Vagina (tissue), 2 donors: ENCODE results near the gene MTA3. TPM values are rescaled to one million over a fixed set of nuclear protein-coding genes. Genes with fewer than 3 reads are reported as not detected.

ENCODE experiments used
- DNase-seq, 2 donors: peaks; one replicate each; pipeline ENCODE4 v3.0.0-alpha.2; 2017; ENCODE audit errors: extremely low spot score in 2 of 2
- H3K27ac ChIP-seq: fragments of 200-600 bp; sonication (generic); one replicate; pipeline ENCODE4 v1.5.1; 2019
- H3K27me3 ChIP-seq: fragments of 200-600 bp; sonication (generic); one replicate; pipeline ENCODE4 v1.5.1; 2019
- H3K36me3 ChIP-seq, 2 donors: fragments of 200-600 bp; sonication (generic); one replicate each; pipeline ENCODE4 v1.5.1; 2017 to 2019
- H3K4me1 ChIP-seq: fragments of 200-600 bp; sonication (generic); one replicate; pipeline ENCODE4 v1.5.1; 2019
- H3K4me3 ChIP-seq, 2 donors: fragments of 200-600 bp; sonication (generic); 1 replicate in 1 of 2; 2 replicates in 1 of 2; pipeline ENCODE4 v1.5.1; 2016 to 2019
- H3K9me3 ChIP-seq: fragments of 200-600 bp; sonication (generic); one replicate; pipeline ENCODE4 v1.5.1; 2019
- POLR2A ChIP-seq, 2 donors: fragments of 450-650 bp; IDR thresholded peaks; one replicate each; pipeline ENCODE4 v1.6.1; 2017; ENCODE audit warnings: antibody characterized with exemption in 2 of 2, mild to moderate bottlenecking in 2 of 2, moderate library complexity in 2 of 2
- POLR2AphosphoS5 ChIP-seq, 2 donors: sonication (generic); formaldehyde crosslinking; IDR thresholded peaks; one replicate each; pipeline ENCODE4 v1.9.0; 2017; ENCODE audit warnings: antibody characterized with exemption in 2 of 2, mild to moderate bottlenecking in 2 of 2, low read depth in 1 of 2; ENCODE audit not compliant: insufficient read depth in 1 of 2
- intact Hi-C: fragments of 100-400 bp; cut with DNase I; formaldehyde crosslinking; loops from one replicate; pipeline ENCODE4 v1.15.1; 2023
- total RNA-seq: library from RNA; depleted of rRNA; stranded (reverse); fragments of >200 nt; gene quantifications from one replicate; pipeline ENCODE4 v1.2.3, GENCODE V29; 2016
- TF ChIP-seq, protein P1 (sequence below), 3 experiments: fragments of 450-650 bp in 2 of 3; fragments of 200-600 bp in 1 of 3; sonication (generic) in 1 of 3; IDR thresholded peaks; one replicate each; pipeline ENCODE4 v1.5.1; 2017 to 2019; ENCODE audit warnings: antibody characterized with exemption in 3 of 3, mild to moderate bottlenecking in 2 of 3, moderate library complexity in 2 of 3

MTA3 gene
- total RNA-seq, 1 donor from 2014 or later = 46.7 TPM

DNA sequence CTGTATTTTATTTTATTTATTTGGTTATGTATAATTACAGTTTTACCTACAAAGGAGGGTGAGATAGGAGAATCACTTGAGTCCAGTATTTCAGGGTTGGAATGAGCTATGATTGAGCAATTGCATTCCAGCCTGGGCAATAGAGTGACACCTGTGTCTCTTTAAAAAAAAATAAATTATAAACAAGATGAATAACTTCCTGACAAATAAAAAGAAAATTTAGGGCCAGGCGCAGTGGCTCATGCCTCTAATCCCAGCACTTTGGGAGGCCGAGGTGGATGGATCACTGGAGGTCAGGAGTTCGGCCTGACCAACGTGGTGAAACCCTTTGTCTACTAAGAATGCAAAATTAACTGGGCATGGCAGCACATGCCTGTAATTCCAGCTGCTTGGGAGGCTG lies 17.3 kb downstream of the MTA3 start:
- H3K4me3 ChIP-seq = no peak overlapping the region
- H3K9me3 ChIP-seq = no peaks in the 10 kb centered on the region
- no peaks in the 10 kb centered on the region for H3K27me3 ChIP-seq
- TF ChIP-seq, protein P1, sequence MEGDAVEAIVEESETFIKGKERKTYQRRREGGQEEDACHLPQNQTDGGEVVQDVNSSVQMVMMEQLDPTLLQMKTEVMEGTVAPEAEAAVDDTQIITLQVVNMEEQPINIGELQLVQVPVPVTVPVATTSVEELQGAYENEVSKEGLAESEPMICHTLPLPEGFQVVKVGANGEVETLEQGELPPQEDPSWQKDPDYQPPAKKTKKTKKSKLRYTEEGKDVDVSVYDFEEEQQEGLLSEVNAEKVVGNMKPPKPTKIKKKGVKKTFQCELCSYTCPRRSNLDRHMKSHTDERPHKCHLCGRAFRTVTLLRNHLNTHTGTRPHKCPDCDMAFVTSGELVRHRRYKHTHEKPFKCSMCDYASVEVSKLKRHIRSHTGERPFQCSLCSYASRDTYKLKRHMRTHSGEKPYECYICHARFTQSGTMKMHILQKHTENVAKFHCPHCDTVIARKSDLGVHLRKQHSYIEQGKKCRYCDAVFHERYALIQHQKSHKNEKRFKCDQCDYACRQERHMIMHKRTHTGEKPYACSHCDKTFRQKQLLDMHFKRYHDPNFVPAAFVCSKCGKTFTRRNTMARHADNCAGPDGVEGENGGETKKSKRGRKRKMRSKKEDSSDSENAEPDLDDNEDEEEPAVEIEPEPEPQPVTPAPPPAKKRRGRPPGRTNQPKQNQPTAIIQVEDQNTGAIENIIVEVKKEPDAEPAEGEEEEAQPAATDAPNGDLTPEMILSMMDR (IDR thresholded peaks at IDR 0.05) = no peak
- TF ChIP-seq POLR2AphosphoS5 (IDR thresholded peaks at IDR 0.05; ENCODE audit: insufficient read depth in 1 of 2, low read depth in 1 of 2) = no peak
- TF ChIP-seq POLR2A (IDR thresholded peaks at IDR 0.05) = no peak
- H3K36me3 ChIP-seq = peaks cover 0 to 21% of the 10 kb centered on the region in 2 donors
- no peaks in the 10 kb centered on the region for H3K4me1 ChIP-seq
- H3K27ac ChIP-seq = no peak overlapping the region
- no peak for DNase-seq
- intact Hi-C loops = no loop called here

DNA sequence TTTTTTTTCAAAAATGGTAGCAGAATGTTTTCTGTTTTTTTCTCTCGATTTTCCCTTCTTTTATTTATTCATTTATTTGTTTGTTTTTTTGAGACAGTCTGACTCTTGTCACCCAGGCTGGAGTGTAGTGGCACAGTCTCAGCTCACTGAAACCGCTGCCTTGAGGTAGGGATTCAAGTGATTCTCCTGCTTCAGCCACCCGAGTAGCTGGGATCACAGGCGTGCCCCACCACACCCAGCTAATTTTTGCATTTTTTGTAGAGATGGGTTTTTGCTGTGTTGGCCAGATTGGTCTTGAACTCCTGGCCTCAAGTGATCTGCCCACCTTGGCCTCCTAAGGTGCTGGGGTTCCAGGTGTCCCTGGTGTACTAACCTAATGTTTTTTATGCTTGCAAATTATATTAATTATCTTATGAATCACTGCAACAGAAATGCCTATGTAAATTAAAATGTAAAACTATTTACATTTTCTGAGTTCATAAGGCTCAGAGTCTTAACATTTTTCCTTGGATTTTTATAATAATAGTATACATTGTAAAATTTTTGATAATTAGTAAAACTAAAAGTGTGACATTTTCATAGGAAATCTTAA lies 19.2 kb downstream of the MTA3 start:
- no peaks in the 10 kb centered on the region for H3K9me3 ChIP-seq
- H3K4me1 ChIP-seq = no peaks in the 10 kb centered on the region
- no peak overlapping the region for H3K4me3 ChIP-seq
- no peak overlapping the region for H3K27ac ChIP-seq
- peaks cover 0 to 2% of the 10 kb centered on the region in 2 donors for H3K36me3 ChIP-seq
- intact Hi-C loops = no loop called here
- TF ChIP-seq POLR2AphosphoS5 (IDR thresholded peaks at IDR 0.05; ENCODE audit: insufficient read depth in 1 of 2, low read depth in 1 of 2) = no peak
- TF ChIP-seq, protein P1 (IDR thresholded peaks at IDR 0.05) = no peak
- TF ChIP-seq POLR2A (IDR thresholded peaks at IDR 0.05) = no peak
- DNase-seq = no peak
- no peaks in the 10 kb centered on the region for H3K27me3 ChIP-seq

DNA sequence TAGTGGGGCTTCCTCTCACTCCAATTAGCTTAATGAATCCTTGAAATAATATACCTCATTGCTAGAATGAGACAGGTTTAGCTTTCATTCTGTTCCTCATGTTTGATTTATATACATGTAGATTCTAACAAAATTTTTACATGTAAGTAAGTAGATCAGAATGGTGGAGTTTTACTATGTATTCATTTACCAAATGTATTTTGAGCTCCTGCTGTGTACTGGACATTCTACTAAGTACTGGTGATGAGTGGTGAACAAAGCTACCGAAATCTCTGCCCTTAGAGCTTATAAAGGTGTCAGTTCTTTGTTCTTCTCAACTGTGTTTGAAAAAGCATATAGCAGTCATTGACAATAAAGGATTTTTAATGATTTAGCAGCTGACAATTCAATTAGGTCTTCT lies 19.7 kb downstream of the MTA3 start:
- intact Hi-C loops = no loop called here
- H3K27ac ChIP-seq = no peak overlapping the region
- TF ChIP-seq, protein P1 (IDR thresholded peaks at IDR 0.05) = no peak
- TF ChIP-seq POLR2A (IDR thresholded peaks at IDR 0.05) (no peak), POLR2AphosphoS5 (IDR thresholded peaks at IDR 0.05; ENCODE audit: insufficient read depth in 1 of 2, low read depth in 1 of 2) (no peak)

DNA sequence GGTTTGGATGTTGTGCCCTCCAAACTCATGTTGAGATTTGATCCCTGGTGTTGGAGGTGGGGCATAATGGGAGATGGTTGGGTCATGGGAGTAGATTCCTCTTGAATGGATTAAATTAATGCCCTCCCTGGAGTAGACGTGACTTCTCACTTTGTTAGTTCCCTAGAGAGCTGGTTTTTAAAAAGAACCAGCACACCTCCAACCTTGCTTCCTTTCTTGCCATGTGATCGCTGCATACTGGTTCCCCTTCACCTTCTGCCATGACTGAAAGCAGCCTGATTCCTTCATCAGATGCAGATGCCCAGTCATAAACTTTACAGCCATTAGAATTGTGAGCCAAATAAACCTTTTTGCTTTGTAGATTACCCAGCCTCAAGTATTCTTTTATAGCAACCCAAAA lies 21.7 kb downstream of the MTA3 start:
- no peaks in the 10 kb centered on the region for H3K36me3 ChIP-seq
- TF ChIP-seq, protein P1 (IDR thresholded peaks at IDR 0.05) = no peak
- TF ChIP-seq POLR2A (IDR thresholded peaks at IDR 0.05) = no peak
- TF ChIP-seq POLR2AphosphoS5 (IDR thresholded peaks at IDR 0.05; ENCODE audit: insufficient read depth in 1 of 2, low read depth in 1 of 2) = no peak
- H3K4me1 ChIP-seq = no peaks in the 10 kb centered on the region
- H3K4me3 ChIP-seq = no peak overlapping the region
- H3K9me3 ChIP-seq = no peaks in the 10 kb centered on the region
- intact Hi-C loops = no loop called here
- no peak overlapping the region for H3K27ac ChIP-seq
- DNase-seq = no peak
- no peaks in the 10 kb centered on the region for H3K27me3 ChIP-seq

More for the DNA sequence above, 19.7 kb downstream of the MTA3 start:
- Histone ChIP-seq H3K9me3 (no peaks in the 10 kb centered on the region), H3K36me3 (no peaks in the 10 kb centered on the region), H3K4me1 (no peaks in the 10 kb centered on the region), H3K27me3 (no peaks in the 10 kb centered on the region), H3K4me3 (no peak overlapping the region)
- DNase-seq = no peak

DNA sequence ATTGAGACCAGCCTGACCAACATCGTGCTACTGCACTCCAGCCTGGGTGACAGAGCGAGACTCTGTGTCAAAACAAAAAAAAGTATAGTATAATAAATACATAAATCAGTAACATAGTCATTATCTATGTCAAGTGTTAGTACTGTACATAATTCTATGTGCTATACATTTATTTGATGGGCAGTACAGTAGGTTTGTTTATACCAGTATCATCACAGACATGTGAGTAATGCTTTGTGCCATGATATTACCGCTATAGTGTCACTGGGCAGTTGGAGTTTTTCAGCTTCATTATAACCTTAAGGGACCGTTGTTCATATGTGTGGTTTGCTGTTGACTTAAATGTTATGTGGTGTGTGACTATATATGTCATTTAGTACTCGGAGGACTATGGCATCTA lies 24.9 kb downstream of the MTA3 start:
- intact Hi-C loops = no loop called here
- no peak for DNase-seq
- no peak for TF ChIP-seq POLR2AphosphoS5 (IDR thresholded peaks at IDR 0.05; ENCODE audit: insufficient read depth in 1 of 2, low read depth in 1 of 2)
- no peak for TF ChIP-seq POLR2A (IDR thresholded peaks at IDR 0.05)
- Histone ChIP-seq H3K4me1 (no peaks in the 10 kb centered on the region), H3K27ac (no peak overlapping the region), H3K36me3 (no peaks in the 10 kb centered on the region), H3K4me3 (no peak overlapping the region), H3K9me3 (no peaks in the 10 kb centered on the region), H3K27me3 (no peaks in the 10 kb centered on the region)
